ENCODE measurements around the gene CWC27. TPM values are rescaled to one million over a fixed set of nuclear protein-coding genes. Genes with fewer than 3 reads are reported as not detected.

CWC27 gene
- total and polyA plus RNA-seq, 2 of the 13 experiments (the other 11 are each of a cell fraction or from before 2014, with no cell fraction given) = 21.1 to 25.7 TPM

DNA sequence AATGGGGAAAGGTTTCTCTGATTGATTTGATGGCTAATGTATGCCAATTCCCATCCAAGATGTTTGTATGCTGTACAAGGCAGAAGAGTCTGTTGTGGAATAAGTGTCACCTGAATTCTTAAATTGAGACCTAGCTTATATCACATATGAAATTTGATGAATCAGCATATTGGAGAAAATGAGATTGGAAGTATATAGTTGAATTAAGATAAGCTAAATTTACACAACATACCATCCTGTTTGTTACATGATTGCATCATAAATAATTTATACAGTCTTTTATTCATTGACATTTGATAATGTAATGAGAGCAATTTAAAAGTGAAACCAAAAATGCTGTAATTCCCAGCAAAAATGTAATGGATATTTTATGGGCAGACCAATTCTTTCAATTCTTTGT is 1.1 kb downstream of the CWC27 start (continued):
- TF ChIP-seq PAXIP1 (CRISPR knock-in tag; conservative IDR thresholded peaks at IDR 0.05) (no peak), ZNF788 (CRISPR knock-in tag; IDR thresholded peaks at IDR 0.05; ENCODE audit: borderline replicate concordance) (no peak), ZNF496 (CRISPR knock-in tag; IDR thresholded peaks at IDR 0.05; ENCODE audit: insufficient replicate concordance) (no peak), TCF7 (IDR thresholded peaks at IDR 0.05; ENCODE audit: low read depth) (no peak), ZNF263 (CRISPR knock-in tag; IDR thresholded peaks at IDR 0.05) (no peak), ZNF616 (CRISPR knock-in tag; IDR thresholded peaks at IDR 0.05; ENCODE audit: low read depth) (no peak), HNRNPUL1 (IDR thresholded peaks at IDR 0.05; ENCODE audit: low read depth, low read length) (no peak), MXI1 (IDR thresholded peaks at IDR 0.05; ENCODE audit: borderline replicate concordance, low read depth, low read length) (no peak), RELA (CRISPR knock-in tag; IDR thresholded peaks at IDR 0.05) (no peak)

DNA sequence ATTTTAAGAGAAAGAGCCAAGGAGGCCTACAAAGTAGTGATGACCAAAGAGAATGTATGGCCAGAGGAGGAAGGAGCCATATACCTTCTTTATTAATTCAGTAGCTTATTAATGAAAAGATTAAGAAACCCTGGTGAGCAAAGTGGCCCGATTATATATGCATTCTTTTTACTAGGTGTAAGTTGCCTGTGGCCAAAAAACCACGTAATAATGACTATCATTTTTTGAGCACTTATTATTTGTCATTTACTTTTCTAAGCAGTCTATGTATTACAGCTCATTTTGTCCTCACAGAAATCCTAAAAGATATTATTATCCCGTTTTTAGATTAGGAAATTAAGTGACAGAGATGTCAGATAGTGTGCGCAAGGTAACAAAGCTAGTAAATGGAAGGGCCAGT is 3.0 kb downstream of the CWC27 start:
- BruUV-seq (replicated peaks) = no TSS peak
- CTCF ChIA-PET (ENCODE audit: low intra/inter-chr PET ratio, low total read pairs) = no interaction called here
- DNase-seq (ENCODE audit: low spot score) = no peak
- no peak overlapping the region for H3K27ac ChIP-seq (ENCODE audit: extremely low read length, insufficient read depth, low read length)
- H3K4me1 ChIP-seq (ENCODE audit: insufficient read depth, low read length) = peaks cover 26% of the 10 kb centered on the region
- peaks cover 45% of the 10 kb centered on the region for H3K79me2 ChIP-seq (ENCODE audit: insufficient read depth, low read length)
- H3K4me2 ChIP-seq (ENCODE audit: low read depth, low read length) = no peak overlapping the region
- TF ChIP-seq, protein P1, sequence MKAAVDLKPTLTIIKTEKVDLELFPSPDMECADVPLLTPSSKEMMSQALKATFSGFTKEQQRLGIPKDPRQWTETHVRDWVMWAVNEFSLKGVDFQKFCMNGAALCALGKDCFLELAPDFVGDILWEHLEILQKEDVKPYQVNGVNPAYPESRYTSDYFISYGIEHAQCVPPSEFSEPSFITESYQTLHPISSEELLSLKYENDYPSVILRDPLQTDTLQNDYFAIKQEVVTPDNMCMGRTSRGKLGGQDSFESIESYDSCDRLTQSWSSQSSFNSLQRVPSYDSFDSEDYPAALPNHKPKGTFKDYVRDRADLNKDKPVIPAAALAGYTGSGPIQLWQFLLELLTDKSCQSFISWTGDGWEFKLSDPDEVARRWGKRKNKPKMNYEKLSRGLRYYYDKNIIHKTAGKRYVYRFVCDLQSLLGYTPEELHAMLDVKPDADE (CRISPR knock-in tag; IDR thresholded peaks at IDR 0.05) = no peak
- TF ChIP-seq PITX1 (CRISPR knock-in tag; IDR thresholded peaks at IDR 0.05) (no peak), MBNL3 (CRISPR knock-in tag; conservative IDR thresholded peaks at IDR 0.05) (no peak), HDAC1 (CRISPR knock-in tag; IDR thresholded peaks at IDR 0.05) (no peak), SETDB1 (CRISPR knock-in tag; IDR thresholded peaks at IDR 0.05; ENCODE audit: borderline replicate concordance) (no peak), CSRNP1 (CRISPR knock-in tag; IDR thresholded peaks at IDR 0.05) (no peak)
- peaks cover 2 to 10% of the 10 kb centered on the region in 2 experiments; a peak in 3 of 5 replicates for H3K36me3 ChIP-seq (replicated peaks in 1 of 2; ENCODE audit: control insufficient read depth in 1 of 2, insufficient read depth in 2 of 2, low read length in 2 of 2)
- 80% methylated on average over 4 of the region's 4 CpGs for WGBS (ENCODE audit: low lambda C conversion rate)
- POLR2A ChIA-PET = no interaction called here
- no peaks in the 10 kb centered on the region; a peak in 1 of 5 replicates for H3K27me3 ChIP-seq (ENCODE audit: control insufficient read depth in 1 of 2, insufficient read depth in 2 of 2, low read length in 2 of 2)
- H3K9me3 ChIP-seq (ENCODE audit: low read length) = no peaks in the 10 kb centered on the region
- intact Hi-C loops (cut with micrococcal nuclease; ENCODE audit: unreplicated experiment) = no loop called here
- no peak overlapping the region for H3K4me3 ChIP-seq (replicated peaks in 1 of 3; ENCODE audit: insufficient read depth in 1 of 3, low read depth in 2 of 3, low read length in 3 of 3)
- no peak overlapping the region for H2AFZ ChIP-seq (ENCODE audit: low read length)
- in situ Hi-C loops (cut with HindIII; ENCODE audit: extremely low pct_ligation_motif_present, low pct_unique_long_range_greater_than_20kb) = no loop called here
- no peaks in the 10 kb centered on the region for H4K20me1 ChIP-seq (ENCODE audit: insufficient read depth, low read length)
- no peak for ATAC-seq
- no peak for FAIRE-seq
- no peak overlapping the region for H3K9ac ChIP-seq (ENCODE audit: insufficient read depth, low read depth, low read length)
